Endothelial cell of umbilical vein (primary cell): ENCODE measurements around the gene TERT. TPM values are rescaled to one million over a fixed set of nuclear protein-coding genes. Genes with fewer than 3 reads are reported as not detected.

Experiments used
- BruUV-seq: library from RNA; stranded (reverse); fragments of 400-500 nt; replicated peaks from 2 replicates; lab custom pipeline; 2021; lab: Mats Ljungman, UMichigan
- CTCF ChIA-PET: fragments of 300-600, 350-600 bp; sonication (Branson Sonifier 250); formaldehyde crosslinking; loops from one replicate; lab custom pipeline; 2021; ENCODE audit warnings: antibody characterized with exemption, inconsistent platforms; lab: Charles Lee
- POLR2A ChIA-PET: fragments of 300-600, 350-600 bp; sonication (Branson Sonifier 250); formaldehyde crosslinking; loops from one replicate; lab custom pipeline; 2021; ENCODE audit warnings: antibody characterized with exemption, inconsistent platforms; lab: Charles Lee
- DNase-seq: peaks from one replicate; pipeline ENCODE4 v3.0.0-alpha.2; 2011; ENCODE audit warnings: low read depth, low spot score
- FAIRE-seq: peaks from 2 replicates; lab custom pipeline; 2011; peaks lifted over from hg19 to GRCh38; lab: Jason Lieb, UNC
- H2AFZ ChIP-seq: 2 replicates; pipeline ENCODE4 v1.6.0; 2012; ENCODE audit warnings: low read depth, low read length, control low read depth, inconsistent platforms
- H3K27ac ChIP-seq: 2 replicates; pipeline ENCODE4 v1.5.1; 2011; ENCODE audit warnings: low read depth, mild to moderate bottlenecking, control low read depth, low read length, moderate library complexity; ENCODE audit not compliant: insufficient read depth
- H3K27me3 ChIP-seq, 2 experiments: 2 replicates each; pipeline versions ENCODE4 v1.6.0 to v1.6.1; 2011; ENCODE audit warnings: low read length in 2 of 2, mixed read lengths in 1 of 2; ENCODE audit not compliant: control insufficient read depth in 2 of 2, insufficient read depth in 2 of 2
- H3K36me3 ChIP-seq, 2 experiments: 2 replicates in 1 of 2; 3 replicates in 1 of 2; pipeline ENCODE4 v1.5.1; 2011; ENCODE audit warnings: low read length in 2 of 2, mild to moderate bottlenecking in 1 of 2, moderate library complexity in 1 of 2; ENCODE audit not compliant: control insufficient read depth in 2 of 2, insufficient read depth in 2 of 2; ENCODE audit errors: extremely low read depth in 1 of 2
- H3K4me1 ChIP-seq: 3 replicates; pipeline ENCODE4 v1.5.1; 2011; ENCODE audit warnings: mild to moderate bottlenecking, low read length; ENCODE audit not compliant: control insufficient read depth, insufficient read depth; ENCODE audit errors: extremely low read depth
- H3K4me2 ChIP-seq: 2 replicates; pipeline ENCODE4 v1.6.1; 2011; ENCODE audit warnings: low read length, control low read depth, mixed read lengths; ENCODE audit not compliant: insufficient read depth
- H3K4me3 ChIP-seq, 3 experiments: fragments of 200-600 bp in 1 of 3; sonication (generic), shearing (Covaris generic) in 1 of 3; replicated peaks in 1 of 3; 2 replicates each; pipeline ENCODE4 v1.5.1; 2011 to 2016; ENCODE audit warnings: control low read depth in 3 of 3, low read length in 3 of 3, mild to moderate bottlenecking in 2 of 3, inconsistent platforms in 1 of 3, low read depth in 1 of 3, moderate library complexity in 1 of 3; ENCODE audit not compliant: insufficient read depth in 1 of 3
- H3K79me2 ChIP-seq: 2 replicates; pipeline ENCODE4 v1.6.0; 2012; ENCODE audit warnings: low read length, inconsistent platforms; ENCODE audit not compliant: control insufficient read depth, insufficient read depth
- H3K9ac ChIP-seq: replicated peaks from 2 replicates; pipeline ENCODE3; 2011; ENCODE audit warnings: low read length, control low read depth; ENCODE audit not compliant: insufficient read depth; ENCODE audit errors: extremely low read depth
- H3K9me1 ChIP-seq: replicated peaks from 3 replicates; pipeline ENCODE4 v1.6.0; 2011; ENCODE audit warnings: mild to moderate bottlenecking, low read length; ENCODE audit not compliant: control insufficient read depth, insufficient read depth; ENCODE audit errors: extremely low read depth
- H3K9me3 ChIP-seq: replicated peaks from 2 replicates; pipeline ENCODE4 v1.5.1; 2012; ENCODE audit warnings: low read length, inconsistent platforms; ENCODE audit not compliant: control insufficient read depth, insufficient read depth
- H4K20me1 ChIP-seq: replicated peaks from 2 replicates; pipeline ENCODE3; 2011; ENCODE audit warnings: mild to moderate bottlenecking, low read length; ENCODE audit not compliant: control insufficient read depth, insufficient read depth; ENCODE audit errors: extremely low read depth
- EZH2 ChIP-seq: IDR thresholded peaks from 2 replicates; pipeline ENCODE4 v1.6.1; 2012; ENCODE audit warnings: borderline replicate concordance, low read depth, mild to moderate bottlenecking, moderate library complexity, low read length, inconsistent platforms; ENCODE audit not compliant: severe bottlenecking
- FOS ChIP-seq: IDR thresholded peaks from 2 replicates; pipeline ENCODE4 v1.6.1; 2011; ENCODE audit warnings: mild to moderate bottlenecking, low read length, moderate library complexity, borderline replicate concordance; ENCODE audit not compliant: insufficient read depth
- GATA2 ChIP-seq: IDR thresholded peaks from 2 replicates; pipeline ENCODE4 v1.7.0; 2011; ENCODE audit warnings: low read depth, mild to moderate bottlenecking, moderate library complexity, mixed read lengths, low read length; ENCODE audit not compliant: insufficient read length, insufficient read depth
- JUN ChIP-seq: IDR thresholded peaks from 2 replicates; pipeline ENCODE4 v1.6.1; 2011; ENCODE audit warnings: borderline replicate concordance, low read depth; ENCODE audit not compliant: insufficient read length, insufficient read depth
- MYC ChIP-seq: IDR thresholded peaks from one replicate; pipeline ENCODE4 v1.6.1; 2011; ENCODE audit warnings: mild to moderate bottlenecking, low read depth, low read length
- POLR2A ChIP-seq: IDR thresholded peaks from 2 replicates; pipeline ENCODE4 v1.6.1; 2012; ENCODE audit warnings: low read depth, mild to moderate bottlenecking, control low read depth, low read length
- POLR2AphosphoS5 ChIP-seq: IDR thresholded peaks from 2 replicates; pipeline ENCODE4 v1.6.1; 2012; ENCODE audit warnings: low read depth, mild to moderate bottlenecking, control low read depth, low read length, moderate library complexity; ENCODE audit not compliant: insufficient read depth
- dilution Hi-C: fragments of 300-500 bp; cut with MboI; formaldehyde crosslinking; loops from one replicate; pipeline ENCODE4 v1.15.0; 2019; ENCODE audit warnings: low sequenced_read_pairs; ENCODE audit not compliant: extremely low pct_ligation_motif_present
- intact Hi-C: fragments of 100-400 bp; cut with micrococcal nuclease; formaldehyde crosslinking; loops from one replicate; pipeline ENCODE4 v1.10.0; 2022
- polyA plus RNA-seq, 4 experiments: library from polyadenylated mRNA; depleted of rRNA in 3 of 4; stranded (reverse) in 3 of 4; unstranded in 1 of 4; fragments of >200 nt; gene quantifications; 2 replicates each; pipeline versions ENCODE4 v1.2.1 to v1.2.3, GENCODE V29; 2011 to 2012; ENCODE audit warnings: missing spikeins in 1 of 4
- total RNA-seq: library from RNA; stranded (reverse); gene quantifications from 2 replicates; pipeline ENCODE4 v1.2.3, GENCODE V29; 2021
- TF ChIP-seq, protein P1 (sequence below), 2 donors: IDR thresholded peaks; 1 replicate in 1 of 2; 2 replicates in 1 of 2; pipeline ENCODE4 v1.5.1; 2011; ENCODE audit warnings: low read length in 2 of 2, mild to moderate bottlenecking in 2 of 2, moderate library complexity in 2 of 2, control low read depth in 1 of 2, inconsistent platforms in 1 of 2, low read depth in 1 of 2; ENCODE audit not compliant: insufficient read depth in 1 of 2; ENCODE audit errors: extremely low read depth in 1 of 2
- TF ChIP-seq, protein P2 (sequence below): IDR thresholded peaks from 2 replicates; pipeline ENCODE4 v1.6.1; 2011; ENCODE audit not compliant: insufficient read depth, insufficient read length

TERT gene
- total and polyA plus RNA-seq, 2 donors (not counting 3 experiments of a cell fraction or from before 2014, with no cell fraction given): 0.04 TPM; not detected in 1

GRCh38 chr5:1207555-1207954 lies 87.3 kb downstream of the TERT start:
- intact Hi-C loops (no loop called here), dilution Hi-C loops (no loop called here)
- ChIA-PET CTCF (interaction anchor here (1.4 to 4.0 kb wide), 3 partner anchors 435 to 446 kb away, joined by 11 to 55 read pairs (median 11); no protein-coding TSS in a partner anchor), POLR2A (no interaction called here)
- no TSS peak for BruUV-seq
- H3K4me2 ChIP-seq: no peak overlapping the region
- H3K27ac ChIP-seq: no peak overlapping the region
- no peaks in the 10 kb centered on the region for H3K9me1 ChIP-seq
- no peaks in the 10 kb centered on the region for H3K36me3 ChIP-seq
- DNase-seq (no peak), FAIRE-seq (no peak)
- H3K27me3 ChIP-seq: no peaks in the 10 kb centered on the region
- H4K20me1 ChIP-seq: no peaks in the 10 kb centered on the region
- no peaks in the 10 kb centered on the region for H3K4me1 ChIP-seq
- H2AFZ ChIP-seq: no peak overlapping the region
- TF ChIP-seq FOS (no peak), POLR2AphosphoS5 (no peak), JUN (no peak), EZH2 (no peak), GATA2 (no peak), POLR2A (no peak), MYC (no peak)
- TF ChIP-seq, protein P1, sequence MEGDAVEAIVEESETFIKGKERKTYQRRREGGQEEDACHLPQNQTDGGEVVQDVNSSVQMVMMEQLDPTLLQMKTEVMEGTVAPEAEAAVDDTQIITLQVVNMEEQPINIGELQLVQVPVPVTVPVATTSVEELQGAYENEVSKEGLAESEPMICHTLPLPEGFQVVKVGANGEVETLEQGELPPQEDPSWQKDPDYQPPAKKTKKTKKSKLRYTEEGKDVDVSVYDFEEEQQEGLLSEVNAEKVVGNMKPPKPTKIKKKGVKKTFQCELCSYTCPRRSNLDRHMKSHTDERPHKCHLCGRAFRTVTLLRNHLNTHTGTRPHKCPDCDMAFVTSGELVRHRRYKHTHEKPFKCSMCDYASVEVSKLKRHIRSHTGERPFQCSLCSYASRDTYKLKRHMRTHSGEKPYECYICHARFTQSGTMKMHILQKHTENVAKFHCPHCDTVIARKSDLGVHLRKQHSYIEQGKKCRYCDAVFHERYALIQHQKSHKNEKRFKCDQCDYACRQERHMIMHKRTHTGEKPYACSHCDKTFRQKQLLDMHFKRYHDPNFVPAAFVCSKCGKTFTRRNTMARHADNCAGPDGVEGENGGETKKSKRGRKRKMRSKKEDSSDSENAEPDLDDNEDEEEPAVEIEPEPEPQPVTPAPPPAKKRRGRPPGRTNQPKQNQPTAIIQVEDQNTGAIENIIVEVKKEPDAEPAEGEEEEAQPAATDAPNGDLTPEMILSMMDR (IDR thresholded peaks at IDR 0.05; ENCODE audit: extremely low read depth in 1 of 2, insufficient read depth in 1 of 2, low read depth in 1 of 2, low read length in 2 of 2): no peak
- TF ChIP-seq, protein P2, sequence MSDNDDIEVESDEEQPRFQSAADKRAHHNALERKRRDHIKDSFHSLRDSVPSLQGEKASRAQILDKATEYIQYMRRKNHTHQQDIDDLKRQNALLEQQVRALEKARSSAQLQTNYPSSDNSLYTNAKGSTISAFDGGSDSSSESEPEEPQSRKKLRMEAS: no peak
- no peaks in the 10 kb centered on the region for H3K9me3 ChIP-seq
- H3K79me2 ChIP-seq: no peaks in the 10 kb centered on the region
- no peak overlapping the region for H3K4me3 ChIP-seq
- H3K9ac ChIP-seq: no peak overlapping the region
